ENCODE results near the gene UBQLNL.

DNA sequence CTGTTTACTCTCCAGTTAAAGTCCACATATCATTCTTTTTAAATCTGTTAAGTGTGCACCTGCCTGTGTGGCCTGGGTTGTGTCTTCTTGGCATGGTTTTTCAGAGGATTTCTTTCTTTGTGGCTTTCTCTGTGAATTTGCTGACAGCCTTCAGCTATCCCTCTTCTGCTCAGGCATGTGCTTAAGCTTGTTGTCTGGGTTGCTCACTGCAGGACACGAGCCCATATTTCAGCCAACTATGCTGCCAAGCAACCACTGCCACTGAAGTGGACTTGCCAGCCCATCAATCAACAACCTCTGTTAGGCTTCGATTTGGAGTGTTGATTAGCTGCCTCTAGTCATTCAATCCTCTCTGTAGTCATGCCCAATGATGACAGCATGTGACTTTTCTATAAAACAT lies 49.0 kb downstream of the UBQLNL start:
- TF ChIP-seq, protein P1, sequence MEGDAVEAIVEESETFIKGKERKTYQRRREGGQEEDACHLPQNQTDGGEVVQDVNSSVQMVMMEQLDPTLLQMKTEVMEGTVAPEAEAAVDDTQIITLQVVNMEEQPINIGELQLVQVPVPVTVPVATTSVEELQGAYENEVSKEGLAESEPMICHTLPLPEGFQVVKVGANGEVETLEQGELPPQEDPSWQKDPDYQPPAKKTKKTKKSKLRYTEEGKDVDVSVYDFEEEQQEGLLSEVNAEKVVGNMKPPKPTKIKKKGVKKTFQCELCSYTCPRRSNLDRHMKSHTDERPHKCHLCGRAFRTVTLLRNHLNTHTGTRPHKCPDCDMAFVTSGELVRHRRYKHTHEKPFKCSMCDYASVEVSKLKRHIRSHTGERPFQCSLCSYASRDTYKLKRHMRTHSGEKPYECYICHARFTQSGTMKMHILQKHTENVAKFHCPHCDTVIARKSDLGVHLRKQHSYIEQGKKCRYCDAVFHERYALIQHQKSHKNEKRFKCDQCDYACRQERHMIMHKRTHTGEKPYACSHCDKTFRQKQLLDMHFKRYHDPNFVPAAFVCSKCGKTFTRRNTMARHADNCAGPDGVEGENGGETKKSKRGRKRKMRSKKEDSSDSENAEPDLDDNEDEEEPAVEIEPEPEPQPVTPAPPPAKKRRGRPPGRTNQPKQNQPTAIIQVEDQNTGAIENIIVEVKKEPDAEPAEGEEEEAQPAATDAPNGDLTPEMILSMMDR (conservative IDR thresholded peaks at IDR 0.05; ENCODE audit: low read depth, low read length) = no peak
- TF ChIP-seq POLR2A (IDR thresholded peaks at IDR 0.05; ENCODE audit: low read depth, low read length) (no peak), MXI1 (IDR thresholded peaks at IDR 0.05; ENCODE audit: borderline replicate concordance, low read depth, low read length) (no peak), RCOR1 (IDR thresholded peaks at IDR 0.05; ENCODE audit: insufficient replicate concordance, low read length) (no peak), CEBPB (IDR thresholded peaks at IDR 0.05; ENCODE audit: low read depth, low read length) (no peak), RAD21 (IDR thresholded peaks at IDR 0.05; ENCODE audit: low read length) (no peak)
- TF ChIP-seq, protein P2, sequence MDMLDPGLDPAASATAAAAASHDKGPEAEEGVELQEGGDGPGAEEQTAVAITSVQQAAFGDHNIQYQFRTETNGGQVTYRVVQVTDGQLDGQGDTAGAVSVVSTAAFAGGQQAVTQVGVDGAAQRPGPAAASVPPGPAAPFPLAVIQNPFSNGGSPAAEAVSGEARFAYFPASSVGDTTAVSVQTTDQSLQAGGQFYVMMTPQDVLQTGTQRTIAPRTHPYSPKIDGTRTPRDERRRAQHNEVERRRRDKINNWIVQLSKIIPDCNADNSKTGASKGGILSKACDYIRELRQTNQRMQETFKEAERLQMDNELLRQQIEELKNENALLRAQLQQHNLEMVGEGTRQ (IDR thresholded peaks at IDR 0.05; ENCODE audit: low read depth, low read length) = no peak

Measured in IMR-90 (cell line).